Hepatocyte (in vitro differentiated cells): ENCODE measurements around the gene CHAC1. TPM values are rescaled to one million over a fixed set of nuclear protein-coding genes. Genes with fewer than 3 reads are reported as not detected.

ENCODE experiments used
- DNase-seq: peaks from one replicate; pipeline ENCODE4 v3.0.0-alpha.2; 2016; ENCODE audit warnings: low spot score
- H2AFZ ChIP-seq: fragments of 200-600 bp; sonication (generic); 2 replicates; pipeline ENCODE4 v1.6.0; 2016; ENCODE audit warnings: antibody characterized with exemption, mild to moderate bottlenecking
- H3K27ac ChIP-seq: fragments of 200-600 bp; sonication (generic); 2 replicates; pipeline ENCODE4 v1.5.1; 2016; ENCODE audit warnings: mild to moderate bottlenecking
- H3K27me3 ChIP-seq: fragments of 200-600 bp; sonication (generic); 2 replicates; pipeline ENCODE4 v1.6.1; 2016
- H3K36me3 ChIP-seq: fragments of 200-600 bp; sonication (generic); replicated peaks from 2 replicates; pipeline ENCODE4 v1.5.1; 2016; ENCODE audit warnings: low read depth; ENCODE audit not compliant: insufficient read depth
- H3K4me1 ChIP-seq: fragments of 200-600 bp; sonication (generic); 2 replicates; pipeline ENCODE4 v1.5.1; 2016; ENCODE audit warnings: mild to moderate bottlenecking, moderate library complexity; ENCODE audit not compliant: insufficient read depth
- H3K4me2 ChIP-seq: fragments of 200-600 bp; sonication (generic); 2 replicates; pipeline ENCODE4 v1.6.0; 2016
- H3K4me3 ChIP-seq: fragments of 200-600 bp; sonication (generic); 2 replicates; pipeline ENCODE4 v1.5.1; 2016; ENCODE audit warnings: mild to moderate bottlenecking
- H3K79me2 ChIP-seq: fragments of 200-600 bp; sonication (generic); 2 replicates; pipeline ENCODE4 v1.6.0; 2017; ENCODE audit warnings: mild to moderate bottlenecking
- H3K9me2 ChIP-seq: fragments of 200-600 bp; sonication (generic); replicated peaks from 2 replicates; pipeline ENCODE4 v1.6.0; 2017; ENCODE audit warnings: mild to moderate bottlenecking; ENCODE audit not compliant: insufficient read depth
- H3K9me3 ChIP-seq: fragments of 200-600 bp; sonication (generic); 2 replicates; pipeline ENCODE4 v1.5.1; 2016; ENCODE audit warnings: low read depth, mild to moderate bottlenecking
- H4K20me1 ChIP-seq: fragments of 200-600 bp; sonication (generic); 2 replicates; pipeline ENCODE4 v1.6.0; 2016; ENCODE audit warnings: mild to moderate bottlenecking; ENCODE audit not compliant: insufficient read depth, poor library complexity, severe bottlenecking
- CTCF ChIP-seq: fragments of 200-600 bp; sonication (generic); IDR thresholded peaks from 2 replicates; pipeline ENCODE4 v1.5.1; 2016; ENCODE audit warnings: antibody characterized with exemption, mild to moderate bottlenecking; ENCODE audit not compliant: poor library complexity
- EZH2 ChIP-seq: fragments of 200-600 bp; sonication (generic); IDR thresholded peaks from 2 replicates; pipeline ENCODE4 v1.6.1; 2016; ENCODE audit warnings: antibody characterized with exemption, mild to moderate bottlenecking, borderline replicate concordance
- EZH2phosphoT487 ChIP-seq: fragments of 200-600 bp; sonication (generic); IDR thresholded peaks from one replicate; pipeline ENCODE4 v1.6.1; 2018; ENCODE audit warnings: antibody characterized with exemption, mild to moderate bottlenecking, low read depth, moderate library complexity; ENCODE audit not compliant: unreplicated experiment, severe bottlenecking
- WGBS: methylation state at CpG from one replicate; pipeline ENCODE4 v1.1.6; 2016; ENCODE audit warnings: low lambda C conversion rate; ENCODE audit errors: missing lambda C conversion rate; 5-methylcytosine and 5-hydroxymethylcytosine counted together
- polyA plus RNA-seq: library from polyadenylated mRNA; unstranded; fragments of >200 nt; fragmentation: Nextera tagmentation; extraction: Ambion mirVana; gene quantifications from 2 replicates; pipeline ENCODE4 v1.2.1, GENCODE V29; 2016
- total RNA-seq: library from RNA; depleted of rRNA; stranded (reverse); fragments of >200 nt; gene quantifications from 2 replicates; pipeline ENCODE4 v1.2.3, GENCODE V29; 2014

The CHAC1 gene
- total and polyA plus RNA-seq, 2 experiments from 2014 or later = 16.2 to 22.1 TPM

GRCh38 chr15:40925495-40925862, 27.8 kb upstream of the CHAC1 start:
- peaks cover 3% of the 10 kb centered on the region for H4K20me1 ChIP-seq
- H2AFZ ChIP-seq = peak overlapping the region; percentile 37
- H3K4me3 ChIP-seq = no peak overlapping the region
- peaks cover 53% of the 10 kb centered on the region for H3K4me1 ChIP-seq
- WGBS = 5% methylated on average over 29 of the region's 30 CpGs
- H3K36me3 ChIP-seq = no peaks in the 10 kb centered on the region
- no peak for DNase-seq
- no peaks in the 10 kb centered on the region for H3K79me2 ChIP-seq
- no peak overlapping the region for H3K27ac ChIP-seq
- H3K27me3 ChIP-seq = peaks cover 52% of the 10 kb centered on the region
- H3K9me2 ChIP-seq = no peaks in the 10 kb centered on the region
- peak overlapping the region; percentile 99 for H3K4me2 ChIP-seq
- TF ChIP-seq EZH2 (no peak), EZH2phosphoT487 (no peak), CTCF (no peak)
- no peaks in the 10 kb centered on the region for H3K9me3 ChIP-seq

DNA sequence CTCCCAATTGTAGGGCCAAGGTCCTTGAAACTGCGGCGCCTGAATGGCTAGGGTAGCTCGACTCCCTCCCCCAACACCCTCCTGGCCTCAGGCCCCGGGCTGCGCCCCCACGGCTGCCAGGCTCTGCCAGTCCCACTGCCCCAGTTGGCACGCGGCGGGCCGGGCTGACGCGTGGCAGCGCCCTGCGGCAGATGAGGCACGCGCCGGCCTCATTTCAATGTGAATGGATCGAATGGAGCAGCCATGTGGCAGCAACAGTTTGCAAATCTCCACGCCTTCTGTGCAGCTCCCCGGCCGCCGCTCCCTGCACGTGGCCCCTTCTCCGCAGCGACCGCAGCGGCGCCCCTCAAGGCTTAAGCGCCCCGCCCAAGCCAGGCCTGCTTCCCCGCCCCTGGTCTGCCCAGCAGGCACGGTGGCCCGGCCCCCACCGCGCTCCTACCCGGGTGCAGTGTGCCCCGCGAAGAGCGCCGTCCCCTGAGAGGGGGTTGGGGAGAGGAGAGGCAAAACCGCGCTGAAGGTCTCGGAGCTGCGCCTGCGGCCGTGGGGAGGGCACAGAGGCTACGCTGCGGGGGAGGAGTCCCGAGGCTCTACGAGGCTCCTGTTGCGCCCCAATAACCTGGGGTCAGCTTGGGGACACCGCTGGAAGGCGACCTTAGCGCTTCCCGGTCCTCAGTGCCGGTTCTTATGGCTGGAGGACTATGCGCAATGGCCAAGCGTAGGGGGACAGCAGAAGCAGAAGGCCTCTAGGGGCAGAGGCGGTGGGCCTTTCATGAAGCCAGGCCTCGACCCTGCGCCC, 27.2 kb upstream of the CHAC1 start:
- H4K20me1 ChIP-seq = peaks cover 3% of the 10 kb centered on the region
- WGBS = 3% methylated on average over 46 of the region's 61 CpGs
- H3K36me3 ChIP-seq = no peaks in the 10 kb centered on the region
- no peaks in the 10 kb centered on the region for H3K9me2 ChIP-seq
- H3K4me1 ChIP-seq = peaks cover 59% of the 10 kb centered on the region
- peak; percentile 55 for DNase-seq
- peaks cover 53% of the 10 kb centered on the region for H3K27me3 ChIP-seq
- H3K4me2 ChIP-seq = peak overlapping the region; percentile 99
- no peaks in the 10 kb centered on the region for H3K79me2 ChIP-seq
- H3K4me3 ChIP-seq = peak overlapping the region; percentile 55
- no peaks in the 10 kb centered on the region for H3K9me3 ChIP-seq
- TF ChIP-seq CTCF = no peak
- TF ChIP-seq EZH2phosphoT487 = peak; percentile 47
- peak; percentile 44 for TF ChIP-seq EZH2
- peak overlapping the region; percentile 37 for H2AFZ ChIP-seq
- H3K27ac ChIP-seq = no peak overlapping the region

DNA sequence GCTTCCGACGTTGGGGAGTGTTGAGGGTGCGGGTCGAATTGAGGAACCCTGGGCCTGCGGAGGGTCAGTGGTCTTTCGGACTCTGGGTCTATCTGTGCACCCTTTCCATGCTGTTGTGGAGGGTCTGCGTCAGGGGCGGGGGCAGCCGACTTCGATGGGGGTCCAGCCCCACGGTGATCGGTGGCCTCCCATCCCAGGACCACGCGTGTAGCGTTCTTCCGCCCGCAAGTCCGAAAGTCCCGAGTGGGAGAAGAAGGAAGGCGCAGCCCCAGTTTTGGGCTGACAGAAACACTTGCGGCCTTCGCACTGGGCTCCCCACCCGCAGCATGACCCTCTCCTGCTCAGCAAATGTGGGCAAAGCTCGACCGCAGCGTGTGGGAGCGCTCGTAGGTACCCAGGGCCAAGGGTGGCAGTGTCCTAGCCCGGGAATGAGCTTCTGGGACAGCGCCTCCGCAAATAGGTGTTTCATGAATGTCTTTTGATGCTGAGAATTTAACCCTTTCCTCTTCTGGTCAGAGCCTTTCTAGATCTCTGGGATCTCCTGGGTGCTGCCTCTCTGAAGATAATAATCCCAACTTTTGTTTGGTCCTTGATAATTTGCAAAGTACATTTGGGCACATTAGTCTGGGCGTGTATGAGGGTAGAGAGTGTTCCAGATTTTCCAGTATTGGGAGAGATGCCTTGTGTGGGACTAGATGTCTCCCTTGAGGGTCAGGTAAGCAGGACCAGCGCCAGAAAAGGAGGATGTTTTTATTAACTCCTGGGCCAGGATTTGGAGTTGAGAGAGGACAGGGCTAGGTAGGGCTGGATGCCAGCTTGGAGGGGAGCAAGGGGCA, 26.4 kb upstream of the CHAC1 start:
- Histone ChIP-seq H4K20me1 (peaks cover 3% of the 10 kb centered on the region), H3K9me3 (no peaks in the 10 kb centered on the region), H3K27ac (no peak overlapping the region), H3K36me3 (no peaks in the 10 kb centered on the region), H3K4me3 (no peak overlapping the region), H3K9me2 (no peaks in the 10 kb centered on the region), H3K4me2 (peak overlapping the region; percentile 99), H3K4me1 (peaks cover 62% of the 10 kb centered on the region), H3K27me3 (peaks cover 58% of the 10 kb centered on the region), H3K79me2 (no peaks in the 10 kb centered on the region), H2AFZ (no peak overlapping the region)
- TF ChIP-seq EZH2phosphoT487 (peak; percentile 74), EZH2 (peak; percentile 22), CTCF (no peak)
- DNase-seq = no peak
- 21% methylated on average over 33 of the region's 33 CpGs for WGBS
